HCT116 (cell line): ENCODE results near the gene ZNF286A. TPM values are rescaled to one million over a fixed set of nuclear protein-coding genes. Genes with fewer than 3 reads are reported as not detected.
A peak's percentile ranks its signal among the peaks of the same experiment; 100 is the strongest.
"Not testable (repeated sequence)": the region's sequence is repeated elsewhere in the genome, so short reads cannot be mapped to it uniquely, and the experiment has no call there.

Source experiments
- ATAC-seq: fragments of 200-7000 bp; cut with Tn5 transposase; 2 replicates; pipeline ENCODE4 v1.9.1; 2020; ENCODE audit warnings: mild to moderate bottlenecking, moderate library complexity
- Bru-seq: library from RNA; stranded (reverse); fragments of 400-500 nt; gene quantifications from one replicate; lab custom pipeline; 2021; lab: Mats Ljungman, UMichigan
- BruChase-seq, 2 experiments: library from RNA; stranded (reverse); fragments of 400-500 nt; gene quantifications; one replicate each; lab custom pipeline; 2021; lab: Mats Ljungman, UMichigan
- BruUV-seq: library from RNA; stranded (reverse); fragments of 400-500 nt; replicated peaks from 2 replicates; lab custom pipeline; 2021; lab: Mats Ljungman, UMichigan
- CTCF ChIA-PET: fragments of 300-600 bp; sonication (Branson Sonifier 250); formaldehyde crosslinking; loops from one replicate; lab custom pipeline; 2021; ENCODE audit warnings: antibody characterized with exemption; lab: Charles Lee
- POLR2A ChIA-PET: fragments of 300-600, 350-600 bp; sonication (Branson Sonifier 250); formaldehyde crosslinking; loops from one replicate; lab custom pipeline; 2021; ENCODE audit warnings: antibody characterized with exemption; lab: Charles Lee
- RAD21 ChIA-PET, 2 experiments: fragments of 300-600 bp; sonication (Branson Sonifier 250); formaldehyde crosslinking; loops; one replicate each; lab custom pipeline; 2023; ENCODE audit warnings: low total read pairs in 2 of 2; ENCODE audit not compliant: uncharacterized antibody in 2 of 2, unreplicated experiment in 2 of 2, low non-redundant PET in 1 of 2; lab: Charles Lee
- DNase-seq: peaks from one replicate; pipeline ENCODE4 v3.0.0-alpha.2; 2010; ENCODE audit warnings: low read depth, low spot score
- H2AFZ ChIP-seq: fragments of 200-600 bp; shearing (Covaris generic), sonication (generic); 2 replicates; pipeline ENCODE4 v1.6.1; 2017; ENCODE audit warnings: low read depth, mixed run types, mixed read lengths, antibody characterized with exemption, low read length; ENCODE audit not compliant: poor library complexity, severe bottlenecking
- H3K27ac ChIP-seq: 2 replicates; pipeline ENCODE4 v1.5.1; 2012; ENCODE audit warnings: low read depth, low read length
- H3K27me3 ChIP-seq: fragments of 200-600 bp; sonication (generic); 2 replicates; pipeline ENCODE4 v1.6.1; 2016; ENCODE audit warnings: mixed run types, low read length, mixed read lengths; ENCODE audit not compliant: insufficient read depth
- H3K36me3 ChIP-seq, 2 experiments: fragments of 200-500 bp in 1 of 2; fragments of 200-600 bp in 1 of 2; sonication (Bioruptor generic) in 1 of 2; sonication (generic) in 1 of 2; 2 replicates each; pipeline versions ENCODE4 v1.5.1 to v1.6.1; 2014 to 2016; ENCODE audit warnings: low read length in 2 of 2, inconsistent platforms in 1 of 2, mixed read lengths in 1 of 2, mixed run types in 1 of 2; ENCODE audit not compliant: insufficient read depth in 2 of 2, control insufficient read depth in 1 of 2
- H3K4me1 ChIP-seq, 2 experiments: fragments of 200-600 bp in 1 of 2; sonication (generic) in 1 of 2; 2 replicates each; pipeline versions ENCODE4 v1.5.1 to v1.6.1; 2012 to 2017; ENCODE audit warnings: low read length in 2 of 2, inconsistent platforms in 1 of 2, mild to moderate bottlenecking in 1 of 2, mixed read lengths in 1 of 2, mixed run types in 1 of 2, moderate library complexity in 1 of 2; ENCODE audit not compliant: insufficient read depth in 2 of 2, control insufficient read depth in 1 of 2
- H3K4me2 ChIP-seq: fragments of 200-600 bp; sonication (generic); 2 replicates; pipeline ENCODE4 v1.6.1; 2017; ENCODE audit warnings: mixed run types, low read length, mixed read lengths
- H3K4me3 ChIP-seq, 2 experiments: fragments of 200-600 bp in 1 of 2; sonication (generic) in 1 of 2; replicated peaks in 1 of 2; 2 replicates each; pipeline ENCODE4 v1.5.1; 2011 to 2016; ENCODE audit warnings: low read length in 2 of 2, control low read depth in 1 of 2, low read depth in 1 of 2, mild to moderate bottlenecking in 1 of 2, mixed read lengths in 1 of 2, mixed run types in 1 of 2
- H3K79me2 ChIP-seq: fragments of 200-600 bp; sonication (generic); 2 replicates; pipeline ENCODE4 v1.6.1; 2017; ENCODE audit warnings: mild to moderate bottlenecking, mixed run types, low read length, moderate library complexity, mixed read lengths; ENCODE audit not compliant: insufficient read depth
- H3K9ac ChIP-seq: fragments of 200-600 bp; sonication (generic); 2 replicates; pipeline ENCODE4 v1.6.1; 2016; ENCODE audit warnings: low read length, mixed read lengths
- H3K9me2 ChIP-seq: fragments of 200-600 bp; sonication (generic), shearing (Covaris generic); 2 replicates; pipeline ENCODE4 v1.6.1; 2017; ENCODE audit warnings: mixed run types, mild to moderate bottlenecking, moderate library complexity; ENCODE audit not compliant: insufficient read depth
- H3K9me3 ChIP-seq, 2 experiments: fragments of 200-500 bp in 1 of 2; fragments of 200-600 bp in 1 of 2; sonication (Bioruptor generic) in 1 of 2; sonication (generic) in 1 of 2; 2 replicates each; pipeline ENCODE4 v1.6.1; 2014 to 2017; ENCODE audit warnings: low read length in 2 of 2, mixed read lengths in 2 of 2, inconsistent platforms in 1 of 2, low read depth in 1 of 2, mild to moderate bottlenecking in 1 of 2, mixed run types in 1 of 2, moderate library complexity in 1 of 2; ENCODE audit not compliant: control insufficient read depth in 1 of 2, insufficient read depth in 1 of 2
- H4K20me1 ChIP-seq: fragments of 200-600 bp; sonication (generic), shearing (Covaris generic); 2 replicates; pipeline ENCODE4 v1.6.1; 2017; ENCODE audit warnings: mixed run types, mild to moderate bottlenecking, moderate library complexity; ENCODE audit not compliant: insufficient read depth
- CBX3 ChIP-seq: IDR thresholded peaks from 2 replicates; pipeline ENCODE4 v1.6.1; 2012; ENCODE audit warnings: low read depth
- POLR2A ChIP-seq: IDR thresholded peaks from 2 replicates; pipeline ENCODE4 v1.7.0; 2011; ENCODE audit warnings: borderline replicate concordance; ENCODE audit not compliant: insufficient read depth, insufficient read length; ENCODE audit errors: extremely low read depth
- POLR2AphosphoS5 ChIP-seq: IDR thresholded peaks from 2 replicates; pipeline ENCODE4 v1.6.1; 2011; ENCODE audit warnings: mild to moderate bottlenecking, low read depth, low read length, moderate library complexity
- TCF7L2 ChIP-seq: IDR thresholded peaks from 2 replicates; pipeline ENCODE4 v1.7.0; 2011; ENCODE audit warnings: borderline replicate concordance, inconsistent platforms; ENCODE audit not compliant: insufficient read depth, insufficient read length; ENCODE audit errors: extremely low read depth
- intact Hi-C: fragments of 100-400 bp; cut with micrococcal nuclease; formaldehyde crosslinking; loops from 2 replicates; pipeline ENCODE4 v1.10.0; 2022
- long read RNA-seq: library from polyadenylated mRNA; unstranded; transcript quantifications from one replicate; pipeline ENCODE4 v2.0.0, GENCODE V29; 2021; ENCODE audit not compliant: unreplicated experiment
- polyA plus RNA-seq: library from polyadenylated mRNA; unstranded; fragments of >200 nt; gene quantifications from 2 replicates; pipeline ENCODE4 v1.2.1, GENCODE V29; 2012; ENCODE audit warnings: missing spikeins
- total RNA-seq: library from RNA; stranded (reverse); gene quantifications from one replicate; pipeline ENCODE4 v1.2.1, GENCODE V29; 2021; ENCODE audit not compliant: unreplicated experiment
- TF ChIP-seq, protein P1 (sequence below): IDR thresholded peaks from 2 replicates; pipeline ENCODE4 v1.6.1; 2012
- TF ChIP-seq, protein P2 (sequence below): IDR thresholded peaks from 2 replicates; pipeline ENCODE4 v1.6.1; 2011; ENCODE audit warnings: mild to moderate bottlenecking, low read length, moderate library complexity; ENCODE audit not compliant: insufficient replicate concordance; ENCODE audit errors: extremely low read depth

ZNF286A gene
- 37.0 TPM for total RNA-seq
- polyA plus RNA-seq: 13.0 and 13.1 TPM in 2 replicates
- Bru-seq, nascent RNA: percentile 87 among the genes with signal in this experiment
- percentile 94 among the genes with signal in this experiment for BruChase-seq, experiment 1, labeled RNA remaining after a 6-hour chase
- BruChase-seq, experiment 2, labeled RNA remaining after a 2-hour chase: percentile 98 among the genes with signal in this experiment
- long read RNA-seq, full-length matches to known transcripts: 13 of 24 reads
- long read RNA-seq, partial matches to known transcripts: 8 of 24 reads
- long read RNA-seq, other reads (novel, unspliced or antisense): 3 of 24 reads

DNA sequence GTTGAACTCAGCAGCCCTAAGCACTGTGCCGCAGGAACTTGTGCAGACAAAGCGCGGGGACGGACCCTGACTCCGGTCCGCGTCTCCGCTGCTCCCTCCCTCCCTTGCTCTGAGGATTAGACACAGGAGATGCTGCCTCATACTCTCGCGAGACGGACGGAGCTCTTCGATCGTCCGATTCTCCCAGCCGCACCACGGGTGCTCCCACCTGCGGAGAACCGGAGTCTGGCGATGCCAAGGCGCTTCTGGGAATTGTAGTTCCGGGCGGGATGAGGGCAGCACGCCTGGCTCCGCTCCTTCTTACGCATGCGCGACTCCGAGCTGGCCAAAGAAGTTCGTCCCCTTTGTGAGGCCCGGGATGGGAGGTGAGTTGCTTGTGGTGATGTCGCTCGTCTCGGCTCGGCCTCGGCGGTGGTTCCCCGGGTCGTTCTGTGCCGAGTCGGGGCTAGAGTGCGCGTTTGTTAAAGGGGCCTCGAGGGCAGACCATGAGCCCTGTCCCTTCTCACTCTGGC, at the start of gene ZNF286A:
Gene ZNF286A, plus strand, starts transcription at position 340 of the 512 bp plus-strand sequence. CDS start 578 bp downstream, outside the sequence.
- DNase-seq (peak; percentile 99), ATAC-seq (peak; percentile 99)
- BruUV-seq, H4K20me1 ChIP-seq, RAD21 ChIA-PET, H3K4me1 ChIP-seq, CTCF ChIA-PET, H3K79me2 ChIP-seq, H3K9me3 ChIP-seq, H3K27me3 ChIP-seq, H3K9me2 ChIP-seq, intact Hi-C loops, H3K36me3 ChIP-seq, H3K27ac ChIP-seq, POLR2A ChIA-PET: not testable (repeated sequence)
- TF ChIP-seq, protein P1, sequence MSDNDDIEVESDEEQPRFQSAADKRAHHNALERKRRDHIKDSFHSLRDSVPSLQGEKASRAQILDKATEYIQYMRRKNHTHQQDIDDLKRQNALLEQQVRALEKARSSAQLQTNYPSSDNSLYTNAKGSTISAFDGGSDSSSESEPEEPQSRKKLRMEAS: peak; percentile 77
- TF ChIP-seq, protein P2, sequence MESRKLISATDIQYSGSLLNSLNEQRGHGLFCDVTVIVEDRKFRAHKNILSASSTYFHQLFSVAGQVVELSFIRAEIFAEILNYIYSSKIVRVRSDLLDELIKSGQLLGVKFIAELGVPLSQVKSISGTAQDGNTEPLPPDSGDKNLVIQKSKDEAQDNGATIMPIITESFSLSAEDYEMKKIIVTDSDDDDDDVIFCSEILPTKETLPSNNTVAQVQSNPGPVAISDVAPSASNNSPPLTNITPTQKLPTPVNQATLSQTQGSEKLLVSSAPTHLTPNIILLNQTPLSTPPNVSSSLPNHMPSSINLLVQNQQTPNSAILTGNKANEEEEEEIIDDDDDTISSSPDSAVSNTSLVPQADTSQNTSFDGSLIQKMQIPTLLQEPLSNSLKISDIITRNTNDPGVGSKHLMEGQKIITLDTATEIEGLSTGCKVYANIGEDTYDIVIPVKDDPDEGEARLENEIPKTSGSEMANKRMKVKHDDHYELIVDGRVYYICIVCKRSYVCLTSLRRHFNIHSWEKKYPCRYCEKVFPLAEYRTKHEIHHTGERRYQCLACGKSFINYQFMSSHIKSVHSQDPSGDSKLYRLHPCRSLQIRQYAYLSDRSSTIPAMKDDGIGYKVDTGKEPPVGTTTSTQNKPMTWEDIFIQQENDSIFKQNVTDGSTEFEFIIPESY: peak; percentile 94
- TF ChIP-seq CBX3 (peak; percentile 52; the same call in 1 of the 2 replicates), POLR2A (peak; percentile 75), TCF7L2 (peak; percentile 59), POLR2AphosphoS5 (peak; percentile 75)
- Histone ChIP-seq H3K4me3 (peak within 1 kb of the TSS; percentile 49 to 66), H3K9ac (peak within 1 kb of the TSS; percentile 66), H2AFZ (peak within 1 kb of the TSS; percentile 81), H3K4me2 (peak within 1 kb of the TSS; percentile 73)
